Mucosa of gallbladder (tissue), 1 donor: ENCODE measurements around the gene MGAT1. TPM values are rescaled to one million over a fixed set of nuclear protein-coding genes. Genes with fewer than 3 reads are reported as not detected.

ENCODE experiments used
- DNase-seq: peaks from one replicate; pipeline ENCODE4 v3.0.0-alpha.2; 2020; ENCODE audit warnings: low spot score
- total RNA-seq: library from RNA; stranded (reverse); gene quantifications from one replicate; pipeline ENCODE4 v1.2.1, GENCODE V29; 2021
- donor health status: DM: no; HTN: no; CAD: no.

The MGAT1 gene
- total RNA-seq, 1 donor from 2014 or later: 145 TPM

DNA sequence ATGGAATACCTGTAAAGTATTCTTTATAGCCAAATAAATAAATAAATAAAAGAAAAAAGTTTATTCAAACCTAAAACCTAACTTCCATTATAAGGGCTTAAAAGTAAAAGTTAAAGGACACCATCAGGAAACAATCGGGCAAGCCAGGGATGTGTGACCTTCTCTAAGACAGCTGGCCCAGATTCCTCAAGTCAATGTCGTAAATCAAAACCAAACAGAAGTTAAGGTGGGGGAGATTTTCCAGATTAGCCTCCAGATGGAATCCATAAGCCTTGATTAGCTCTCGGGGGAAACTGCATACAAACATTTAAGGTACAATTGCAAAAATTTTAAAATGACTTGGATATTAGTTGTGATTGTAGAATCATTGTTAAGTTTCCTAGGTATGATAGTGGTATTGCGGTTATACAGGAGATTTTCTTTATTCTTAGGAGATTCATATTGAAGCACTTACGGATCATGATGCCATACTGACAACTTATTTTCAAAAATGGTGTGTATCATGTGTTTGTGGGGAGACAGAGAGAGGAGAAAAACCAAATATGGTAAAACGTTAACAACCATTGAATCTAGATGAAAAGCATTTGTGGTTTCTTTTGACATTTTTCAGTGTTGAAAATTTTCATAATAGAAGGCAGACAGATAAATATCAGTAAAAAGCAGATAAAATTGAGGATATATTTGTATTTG lies 21.5 kb upstream of the MGAT1 start:
- DNase-seq: no peak

DNA sequence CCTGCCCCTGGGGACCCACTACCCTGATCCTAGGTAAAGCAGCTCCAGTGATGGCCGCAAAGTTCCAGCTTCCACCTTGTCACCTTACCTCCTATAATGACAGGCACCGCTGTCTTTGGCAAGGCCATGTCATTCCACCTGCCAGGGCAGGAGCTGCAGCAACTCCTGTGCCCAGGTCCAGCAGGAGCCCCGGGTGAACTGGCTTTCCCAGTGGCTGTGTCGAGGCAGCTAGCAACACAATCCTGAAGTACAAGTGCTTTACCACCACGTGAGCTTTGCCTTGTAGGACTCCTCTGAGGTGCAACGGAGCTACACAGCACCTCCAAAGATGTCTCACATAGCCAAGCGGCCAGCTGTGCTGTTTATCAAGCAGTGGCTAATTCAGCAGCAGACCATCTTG lies 20.7 kb upstream of the MGAT1 start:
- no peak for DNase-seq

DNA sequence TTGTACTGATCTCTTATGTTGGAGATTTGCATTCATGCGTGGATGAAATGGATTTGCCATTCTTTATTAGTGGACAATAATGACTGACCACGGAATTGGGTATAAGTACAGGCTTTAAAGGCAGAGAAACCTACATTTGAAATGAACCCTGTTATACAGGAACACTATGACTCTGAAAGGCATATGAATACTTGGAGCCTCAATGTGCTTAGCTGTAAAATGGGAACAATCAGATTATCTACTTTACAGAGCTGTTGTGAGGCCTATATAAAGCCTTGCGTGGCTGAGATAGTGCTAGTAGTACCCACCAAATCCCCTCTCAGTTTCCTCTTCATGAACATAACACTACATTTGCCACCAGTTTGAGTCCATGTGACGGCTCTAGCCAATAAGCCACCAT lies 18.9 kb upstream of the MGAT1 start:
- DNase-seq: no peak

DNA sequence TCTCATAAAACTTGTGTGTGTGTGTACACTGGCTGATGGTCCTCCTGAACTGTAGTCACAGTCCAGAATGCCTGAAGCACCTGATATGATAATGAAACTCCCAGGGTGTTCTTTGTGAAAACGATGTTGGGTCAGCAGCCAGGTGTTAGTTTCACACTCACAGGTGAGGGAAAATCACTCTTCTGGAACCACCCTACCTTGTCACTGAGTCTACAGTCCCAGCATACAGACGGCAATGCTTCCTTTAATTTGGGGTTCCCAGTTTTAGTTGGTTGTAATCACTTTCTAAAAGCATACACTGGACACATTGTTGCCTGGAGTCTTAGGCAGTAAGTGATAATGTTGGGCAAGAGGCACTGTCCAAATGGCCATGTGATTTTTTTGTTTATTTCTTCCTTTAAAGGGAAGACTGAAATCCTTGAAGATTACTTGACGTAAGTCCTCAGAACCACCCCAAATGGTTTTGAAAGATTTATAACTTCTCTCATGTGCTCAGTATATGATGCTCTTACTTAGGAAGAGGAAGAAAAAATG lies 18.2 kb upstream of the MGAT1 start:
- no peak for DNase-seq

DNA sequence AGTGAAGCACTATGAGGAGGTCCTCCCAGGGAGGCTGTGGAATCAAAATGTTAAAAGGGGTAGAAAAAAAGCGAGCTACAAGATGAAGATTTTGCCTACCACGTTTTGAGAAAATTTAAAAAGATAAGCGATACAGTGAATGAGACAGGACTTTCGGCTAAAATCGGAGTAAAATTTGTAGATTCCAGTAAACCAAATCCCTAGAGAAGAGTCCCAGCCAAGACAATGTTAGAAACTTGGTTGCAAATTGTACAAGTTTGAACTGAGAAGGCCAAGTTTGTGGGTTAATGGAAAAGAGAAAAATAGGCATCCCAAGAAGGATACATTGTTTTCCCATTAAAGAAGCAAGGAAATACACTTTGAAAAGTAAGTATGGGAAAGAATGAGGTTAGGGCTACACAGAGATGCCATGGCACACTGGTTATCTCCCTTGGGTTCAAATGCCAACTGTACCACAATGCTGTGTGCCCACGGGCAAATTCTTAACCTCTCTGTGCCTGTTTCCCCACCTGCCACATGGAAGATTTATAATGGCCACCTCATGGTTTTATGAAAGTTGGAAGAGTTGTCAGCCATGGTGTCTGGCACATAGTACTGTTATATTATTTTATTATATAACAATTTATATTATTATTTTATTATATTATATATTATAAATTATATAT lies 16.2 kb upstream of the MGAT1 start:
- no peak for DNase-seq

DNA sequence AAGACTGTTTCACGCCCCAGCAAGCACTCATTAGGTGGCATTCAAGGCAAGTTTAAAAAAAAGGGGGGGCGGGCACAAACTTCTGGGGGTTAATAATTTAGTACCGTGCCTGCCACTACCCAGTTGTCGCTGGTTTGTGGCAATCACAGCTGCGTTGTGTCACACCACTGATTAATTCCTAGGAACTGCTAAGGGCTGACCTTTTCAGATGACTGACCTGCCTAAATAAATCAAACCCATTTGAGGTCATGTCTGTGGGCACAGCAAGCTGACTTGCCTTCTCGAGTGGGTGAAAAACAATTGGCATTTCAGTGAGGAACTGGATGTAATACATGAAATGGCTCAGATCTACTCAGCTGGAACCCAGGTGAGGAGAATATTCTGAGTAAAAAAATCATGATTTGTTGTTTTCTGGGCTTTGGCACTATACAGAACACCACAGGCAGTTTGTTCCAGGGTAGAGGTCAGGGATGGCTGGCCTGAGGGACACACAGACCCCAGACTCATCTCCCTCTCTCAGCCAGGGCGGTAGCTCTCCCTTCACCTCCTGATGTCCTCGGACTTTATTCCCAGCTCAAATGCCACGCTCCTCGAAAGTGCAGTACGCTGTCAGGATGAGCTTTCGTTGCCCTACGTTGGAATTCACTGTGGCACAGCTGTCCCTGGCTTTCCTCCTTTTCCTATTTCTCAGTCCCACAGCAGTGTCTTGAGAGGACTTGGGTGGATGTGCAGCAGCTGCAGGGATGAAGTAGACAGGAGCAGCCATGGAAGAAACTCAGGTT lies 15.5 kb upstream of the MGAT1 start:
- no peak for DNase-seq

DNA sequence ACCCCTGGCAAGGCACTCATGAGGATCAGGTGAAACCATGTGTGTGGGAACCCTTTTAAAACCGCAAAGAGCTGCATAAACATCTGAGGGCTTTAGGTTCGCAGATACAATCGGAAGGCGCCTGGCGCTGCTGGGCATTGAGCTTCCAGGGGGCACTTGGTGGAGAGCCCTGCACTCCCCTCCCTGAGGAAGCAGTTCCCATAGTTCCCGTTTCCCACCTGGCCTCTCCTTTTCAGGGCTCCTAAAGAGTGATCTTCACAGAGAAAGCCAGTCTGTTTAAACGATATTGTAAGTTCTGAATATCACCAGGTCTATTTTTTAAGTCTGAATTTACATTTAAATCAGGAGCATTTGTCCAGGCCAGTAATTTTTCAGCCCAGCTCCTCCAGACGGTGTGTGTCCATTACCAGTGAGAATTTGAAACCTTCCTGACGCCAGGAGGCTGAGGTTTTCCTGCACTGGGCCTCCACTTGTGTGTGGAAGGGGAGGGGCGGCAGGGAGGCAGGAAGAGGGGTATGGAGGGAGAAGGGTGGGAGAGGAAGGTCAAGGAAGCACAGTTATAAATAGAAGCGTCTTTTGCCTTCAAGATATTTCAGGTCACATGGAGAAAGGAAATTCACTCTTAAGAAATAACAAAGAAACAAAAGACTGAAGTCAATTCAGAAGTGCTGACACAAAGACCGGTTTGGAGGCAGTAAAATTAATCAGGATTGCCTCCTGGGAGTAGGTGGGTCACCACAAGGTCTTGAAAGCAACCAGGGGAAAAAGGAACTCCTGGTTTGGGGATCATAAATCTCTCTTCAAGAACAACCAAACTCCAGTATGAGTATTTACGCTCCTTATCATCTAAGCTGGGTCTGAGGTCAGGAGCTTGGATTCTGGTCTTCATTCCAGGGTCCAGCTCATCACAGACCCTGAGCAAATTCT lies 14.3 kb upstream of the MGAT1 start:
- no peak for DNase-seq

DNA sequence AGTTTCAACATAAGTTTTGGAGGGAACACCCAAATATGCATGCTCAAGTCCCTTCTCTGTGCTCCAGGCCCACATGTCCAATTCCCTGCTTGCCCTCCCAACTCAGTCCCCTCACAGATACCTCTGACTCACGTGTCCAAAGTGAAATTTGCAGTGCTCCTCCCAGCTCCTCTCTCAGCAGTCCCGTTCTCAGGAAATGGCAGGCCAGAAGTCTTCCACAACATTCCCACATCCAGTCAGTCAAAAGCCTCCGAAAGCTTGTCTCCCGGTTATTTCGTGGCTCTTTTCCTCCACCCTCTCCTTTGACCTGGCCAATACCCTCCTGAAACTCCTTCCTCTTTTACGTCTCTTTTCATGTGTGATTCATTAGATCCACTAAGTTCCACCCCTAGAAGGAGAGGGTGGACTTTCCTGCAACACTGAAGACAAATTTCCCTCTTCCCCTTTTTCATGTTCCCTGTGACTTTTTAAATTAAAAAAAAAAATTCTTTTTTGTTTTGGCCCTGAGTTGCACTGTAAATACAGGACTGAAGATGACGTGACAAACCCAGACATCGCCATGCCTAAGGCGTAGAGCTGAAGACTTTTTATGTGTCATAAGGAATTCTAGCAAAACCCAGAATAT lies 12.8 kb upstream of the MGAT1 start:
- no peak for DNase-seq

DNA sequence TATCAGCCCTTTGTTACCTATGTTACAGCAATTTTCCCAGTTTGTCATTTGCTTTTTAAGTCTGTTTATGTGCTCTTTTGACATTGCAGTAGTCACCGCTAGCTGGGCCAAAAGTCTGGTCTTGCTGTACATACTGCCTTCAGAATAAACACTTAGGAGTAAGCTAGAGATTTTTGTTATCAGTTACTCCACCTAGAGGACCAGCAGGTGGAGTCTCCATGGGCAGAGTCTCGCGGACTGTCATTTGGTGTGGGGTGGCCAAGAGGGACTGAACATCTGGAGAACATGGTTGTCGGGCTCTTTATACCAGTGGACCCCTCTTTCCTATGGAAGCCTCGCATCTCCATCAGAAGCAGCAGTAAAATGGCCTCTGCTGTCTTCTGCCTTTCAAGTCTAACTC lies 10.8 kb upstream of the MGAT1 start:
- no peak for DNase-seq

DNA sequence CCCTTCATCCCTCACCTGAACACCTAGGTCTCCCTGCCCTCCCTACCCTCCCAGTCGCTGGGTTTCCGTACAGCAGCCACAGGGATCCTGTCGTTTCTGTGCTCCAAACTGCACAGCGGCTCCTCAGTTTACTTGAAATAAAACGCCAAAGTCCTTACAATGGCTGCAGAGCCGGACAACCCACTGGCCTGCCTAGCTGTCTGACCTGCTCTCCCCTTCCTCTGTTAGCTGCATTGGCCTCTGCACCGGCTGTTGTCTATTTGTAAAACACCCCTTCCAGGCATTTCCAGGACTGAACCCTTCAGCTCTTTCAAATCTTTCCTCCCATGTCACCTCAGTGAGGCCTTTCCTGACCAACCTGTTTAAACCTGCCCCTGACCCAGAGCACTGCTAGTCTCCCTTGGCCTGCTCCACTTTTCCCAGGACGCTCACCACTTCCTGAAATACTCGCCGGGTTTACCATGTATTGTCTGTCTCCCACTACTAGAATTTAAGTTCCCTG lies 9.1 kb upstream of the MGAT1 start:
- DNase-seq: no peak

DNA sequence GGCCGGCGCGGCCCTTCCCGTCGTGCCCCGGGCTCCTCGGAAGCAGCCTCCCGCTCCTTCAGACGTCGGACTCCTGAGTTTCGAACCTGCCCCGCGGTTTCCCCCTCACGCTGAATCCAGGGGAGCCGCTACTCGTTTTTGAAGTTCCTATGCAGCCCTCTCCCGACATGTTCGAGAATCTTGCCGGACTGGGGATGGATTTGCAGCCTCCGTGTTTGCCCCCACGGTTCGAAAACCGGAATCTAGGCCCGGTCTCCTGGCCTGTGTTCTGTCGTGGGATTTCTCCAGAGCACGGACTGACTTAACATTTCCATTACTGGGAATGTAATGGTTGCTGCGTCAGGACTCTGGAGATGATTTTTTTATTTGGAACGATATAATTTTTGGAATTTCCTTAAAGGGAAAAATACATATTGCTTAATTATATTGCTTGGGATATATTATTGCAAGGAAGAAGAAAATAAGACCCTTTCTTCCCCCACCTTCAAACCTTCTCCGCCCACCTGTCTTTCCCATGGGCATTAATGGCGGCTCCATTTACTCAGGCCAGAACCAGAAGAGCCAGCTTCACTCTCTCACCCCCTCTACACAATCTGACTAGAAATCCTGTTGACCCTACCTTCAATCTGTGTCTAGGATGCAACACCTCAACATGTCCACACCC lies 8.5 kb upstream of the MGAT1 start:
- peak; percentile 61 for DNase-seq

DNA sequence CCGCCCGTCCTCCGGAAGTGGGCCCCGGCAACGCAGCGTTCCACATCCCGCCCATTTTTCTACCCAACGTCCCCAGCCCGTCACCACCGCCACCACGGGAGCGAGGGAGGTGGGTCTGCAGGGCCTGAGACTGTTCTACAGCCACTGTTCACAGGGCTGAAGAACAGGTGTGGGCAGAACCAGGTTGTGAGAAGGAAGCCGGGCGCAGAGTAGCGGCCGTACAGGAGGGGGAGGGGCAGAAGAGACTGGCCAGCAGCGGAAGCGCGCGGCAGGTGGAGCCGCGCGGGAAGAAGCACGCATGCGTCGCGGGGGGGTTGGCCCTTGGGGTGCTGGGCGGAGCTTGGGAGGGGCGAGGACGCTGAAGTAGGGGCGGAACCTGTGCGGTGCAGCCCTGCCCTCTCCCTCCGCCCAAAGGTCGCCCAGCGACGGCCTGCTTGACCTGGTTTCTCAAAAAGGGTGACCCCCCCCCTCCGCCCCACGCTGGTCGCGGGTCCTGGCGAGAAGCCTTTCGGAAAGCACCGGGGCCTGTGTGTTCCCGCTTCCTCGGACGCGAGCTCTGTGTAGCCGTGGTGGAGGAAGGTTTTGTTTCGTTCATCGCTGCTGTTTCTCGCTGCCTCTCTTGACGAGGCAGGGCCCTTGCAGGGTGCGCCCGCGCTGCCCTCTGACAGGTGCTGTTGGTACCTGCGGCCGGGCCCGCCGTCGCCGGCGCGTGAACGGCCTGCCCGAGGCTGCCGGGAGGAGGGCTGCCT lies 7.8 kb upstream of the MGAT1 start:
- peak; percentile 97 for DNase-seq

DNA sequence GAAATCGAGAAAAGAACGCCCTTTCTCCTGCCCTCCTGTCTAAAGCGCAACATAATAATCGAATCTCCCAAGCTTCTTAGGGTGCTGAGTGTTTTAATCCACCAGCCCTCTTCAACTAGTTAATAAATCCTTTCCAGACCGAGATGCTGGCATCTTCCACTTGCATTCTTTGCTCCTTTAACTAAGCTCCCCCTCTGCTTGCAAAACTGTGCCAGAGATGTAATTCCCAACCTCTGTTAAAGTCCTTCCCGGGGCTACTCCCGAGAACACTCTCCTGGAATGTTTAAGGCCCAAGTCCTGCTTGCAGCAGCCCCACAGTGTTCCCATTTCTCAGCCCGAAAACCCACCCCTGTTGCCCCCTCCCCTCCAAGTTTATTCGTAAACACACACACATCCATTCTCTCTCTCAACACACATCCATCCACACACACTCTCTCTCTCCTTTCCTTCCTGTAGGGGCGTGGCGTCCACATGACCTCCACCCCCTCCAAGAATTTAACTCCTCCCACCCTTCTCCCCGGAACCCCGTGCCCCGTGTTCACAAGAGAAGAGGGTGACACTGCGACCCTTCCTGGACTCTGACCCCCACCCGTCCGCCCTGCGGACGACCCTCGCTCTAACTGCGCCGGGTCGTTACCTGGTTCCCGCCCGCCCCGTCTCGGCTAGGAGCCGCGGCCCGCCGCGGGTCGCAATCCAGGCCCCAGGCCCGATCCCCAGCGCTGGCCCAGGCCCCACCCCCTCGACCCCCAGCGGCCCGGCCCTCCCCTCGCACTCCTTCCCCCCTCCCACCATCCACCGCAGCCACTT lies 7.0 kb upstream of the MGAT1 start:
- DNase-seq: peak; percentile 90

DNA sequence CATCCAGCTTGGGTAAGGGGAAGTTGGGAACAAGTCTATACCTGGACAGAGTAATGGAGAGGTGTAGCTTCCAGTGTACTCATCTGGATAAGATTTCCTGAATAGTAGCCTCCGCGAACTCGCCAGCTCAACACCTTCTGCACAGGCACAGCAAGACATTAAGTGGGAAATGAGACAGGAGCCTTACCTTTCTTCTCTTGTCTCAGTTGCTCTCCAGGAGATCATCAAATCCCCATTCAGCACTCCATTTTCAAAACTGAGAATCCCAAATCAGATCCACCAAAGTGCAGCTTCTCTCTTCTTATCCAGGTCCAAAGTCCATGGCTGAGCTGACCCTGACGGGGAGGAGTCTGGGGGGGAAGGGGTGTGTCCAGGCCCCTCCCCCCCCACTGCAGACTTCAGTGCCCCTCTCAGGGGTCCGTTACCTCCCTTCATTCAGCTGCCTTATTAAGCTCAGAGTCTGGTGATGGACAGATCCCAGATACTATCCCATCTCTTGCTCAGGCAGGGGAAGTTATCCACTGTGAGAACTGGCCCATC lies 5.9 kb upstream of the MGAT1 start:
- no peak for DNase-seq

DNA sequence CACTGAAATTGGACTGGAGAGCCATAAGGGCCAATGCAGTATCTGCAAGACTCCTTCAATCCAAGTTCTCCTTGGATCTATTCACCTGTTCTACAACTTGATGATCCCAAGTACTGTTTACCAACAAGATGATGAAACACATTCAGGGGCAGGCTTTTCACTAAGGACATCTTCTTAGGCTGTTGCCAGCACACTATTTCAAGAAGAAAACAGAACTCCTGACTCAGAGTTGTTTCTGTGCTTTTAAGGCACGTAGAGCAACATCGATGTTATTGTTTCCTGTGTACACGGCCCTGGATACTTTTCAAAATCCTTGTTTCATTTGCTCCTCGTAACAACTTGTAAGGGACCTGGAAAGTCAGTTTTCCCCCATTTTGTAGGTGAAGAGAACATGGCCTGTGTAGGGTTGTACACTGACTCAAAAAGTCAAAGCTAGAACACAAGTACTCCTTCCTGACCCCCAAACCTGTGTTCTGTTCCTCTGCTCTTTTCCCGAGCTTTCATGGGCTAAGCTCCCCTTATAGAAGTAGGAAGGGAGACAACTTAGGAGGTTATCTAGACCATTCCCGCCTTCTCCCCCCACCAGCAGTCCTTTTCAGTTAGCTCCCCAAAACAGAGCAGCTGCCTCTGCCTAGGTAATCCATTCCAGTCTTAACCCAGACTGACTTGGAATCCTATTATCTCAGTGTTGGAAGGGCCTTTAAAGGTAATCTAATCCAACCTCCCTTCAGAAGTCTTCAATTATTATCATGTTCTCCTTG lies 5.2 kb upstream of the MGAT1 start:
- no peak for DNase-seq

DNA sequence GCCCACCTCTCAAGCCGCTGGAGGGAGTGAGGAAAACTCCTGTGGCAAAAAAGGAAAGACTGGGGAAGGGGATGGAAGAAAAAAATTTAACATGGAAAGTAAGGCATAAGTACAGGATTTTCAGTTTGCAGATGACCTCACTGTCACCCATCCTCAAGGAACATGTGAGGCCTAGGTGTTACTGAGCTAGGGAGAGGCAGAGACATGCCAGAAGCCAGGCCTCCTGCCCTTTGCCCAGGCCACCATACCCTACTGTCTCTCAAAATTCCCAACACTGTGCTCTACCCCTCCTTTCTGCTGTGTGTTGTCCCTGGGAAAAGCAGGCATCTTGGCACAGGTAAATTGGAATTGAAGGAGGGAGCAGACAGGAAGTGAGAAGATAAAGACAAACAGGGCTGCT lies 4.4 kb upstream of the MGAT1 start:
- no peak for DNase-seq

DNA sequence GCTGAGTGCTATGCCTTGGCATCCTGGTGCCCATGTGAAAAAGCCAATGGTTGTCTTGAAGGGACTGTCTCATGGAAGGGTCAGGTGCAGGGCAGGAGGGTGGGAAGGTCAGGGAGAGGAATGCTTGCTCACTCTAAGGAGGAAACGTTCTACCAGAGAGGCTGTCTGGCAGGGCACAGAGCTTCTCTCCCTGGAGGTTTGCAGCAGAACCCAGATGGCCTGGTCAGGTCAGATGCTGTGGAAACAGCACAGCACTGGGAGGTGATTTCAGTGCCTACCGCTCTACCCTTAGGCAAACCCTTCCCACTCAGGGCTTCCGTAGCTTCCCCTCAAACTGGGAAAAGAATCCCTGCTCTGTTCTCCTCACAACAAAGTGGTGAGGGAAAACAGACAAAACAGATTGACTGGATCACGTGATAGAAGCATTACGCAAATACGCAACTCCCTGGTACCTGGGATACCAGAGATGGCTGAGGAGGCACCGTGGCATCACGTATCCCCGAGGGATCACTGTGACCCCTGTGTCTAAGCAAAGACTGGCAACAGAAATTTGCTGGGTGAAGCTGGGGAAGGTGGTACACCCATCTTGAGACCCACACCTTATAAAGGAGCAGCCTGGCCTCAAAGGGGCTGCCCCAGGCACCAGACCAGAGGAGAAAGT lies 3.9 kb upstream of the MGAT1 start:
- no peak for DNase-seq
